GM12801 (cell line): Measurements from ENCODE around the gene LOXL1.

Experiments used
- CTCF ChIP-seq: IDR thresholded peaks from one replicate; pipeline ENCODE4 v1.5.1; 2011; ENCODE audit warnings: control low read depth; ENCODE audit not compliant: insufficient read length; ENCODE audit errors: extremely low read depth

Gene LOXL1

DNA sequence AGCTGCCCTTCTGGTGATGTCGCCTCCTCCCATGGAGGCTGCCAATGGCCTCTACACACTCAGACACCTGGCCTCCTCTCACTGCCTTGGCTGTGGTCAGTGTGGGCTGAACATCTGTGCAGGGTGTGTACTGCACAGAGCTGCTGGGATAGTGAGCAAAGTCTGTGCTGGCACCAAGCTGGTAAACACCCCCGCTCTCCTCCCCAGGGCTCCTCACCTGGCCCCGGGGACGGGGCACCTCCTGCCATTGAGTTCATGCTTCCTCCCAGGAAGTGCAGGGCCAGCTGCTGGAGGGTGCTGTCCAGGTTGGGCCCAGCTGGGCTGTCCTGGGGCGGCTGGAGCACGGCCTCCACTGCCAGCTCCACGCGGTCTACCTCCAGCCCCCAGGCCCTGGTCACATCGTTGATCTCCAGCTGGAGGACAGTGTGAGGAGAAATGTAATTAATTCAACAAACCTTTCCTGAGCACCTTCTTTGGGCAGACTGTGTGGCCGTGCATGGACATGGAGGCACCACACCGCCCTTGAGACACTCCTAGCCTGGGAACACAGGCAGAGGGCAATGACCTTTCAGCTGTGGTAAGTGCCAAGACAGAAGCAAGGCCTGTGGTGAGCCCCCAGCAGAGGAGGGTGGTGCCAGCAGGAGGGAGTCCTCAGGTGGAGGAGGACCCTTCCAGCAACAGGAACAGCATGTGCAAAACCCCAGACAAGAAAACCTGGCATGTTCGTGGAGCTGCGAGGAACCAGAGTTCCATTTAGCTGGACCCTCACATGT lies 59.0 kb downstream of the LOXL1 start:
- no peak for TF ChIP-seq CTCF

DNA sequence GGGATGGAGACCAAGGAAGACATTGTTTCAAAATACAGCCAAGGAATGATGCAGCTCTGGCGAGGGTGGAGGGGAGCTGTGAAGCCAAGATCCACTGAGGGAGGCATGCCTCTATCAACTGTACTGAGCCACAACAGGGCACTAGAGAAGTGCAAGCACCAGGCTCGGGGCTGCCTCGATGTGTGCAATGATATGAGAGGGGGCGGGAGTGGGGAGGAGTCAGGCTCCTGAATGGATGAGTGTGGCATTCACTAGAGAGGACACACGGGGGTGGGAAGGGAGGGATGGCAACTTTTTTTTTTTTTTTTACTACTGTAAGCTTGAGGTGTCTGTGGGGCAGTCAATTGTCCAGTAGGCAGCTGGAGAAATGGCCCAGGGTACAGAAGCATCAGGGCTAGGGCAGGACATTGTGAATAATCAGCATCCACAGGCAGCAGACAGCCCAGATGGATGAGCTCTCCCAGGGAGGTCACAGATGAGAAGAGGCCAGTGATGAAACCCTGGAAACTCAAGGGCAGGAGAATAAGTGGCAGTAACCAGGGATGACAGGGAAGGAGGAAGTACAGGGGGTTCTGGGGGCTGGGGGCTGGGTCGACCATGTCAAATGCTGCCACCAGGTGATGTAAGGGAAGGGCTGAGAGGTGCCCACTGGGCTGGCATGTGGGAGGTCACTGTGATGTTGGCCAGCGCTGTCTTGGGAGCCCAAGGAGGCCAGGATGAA lies 60.0 kb downstream of the LOXL1 start:
- no peak for TF ChIP-seq CTCF

DNA sequence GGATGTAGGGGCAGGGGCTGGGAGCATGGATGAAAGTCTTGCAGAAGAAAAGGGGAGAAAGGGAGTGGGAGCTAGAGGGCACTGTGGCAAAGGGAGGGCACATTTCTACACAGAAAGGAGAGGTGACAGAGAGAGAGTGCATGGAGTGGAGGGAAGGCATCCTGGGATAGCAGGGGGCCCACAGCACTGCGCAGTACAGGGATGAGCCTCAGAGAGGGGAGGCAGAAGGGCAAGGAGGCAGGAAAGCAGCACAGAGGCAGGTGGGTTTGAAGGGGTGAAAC lies 60.5 kb downstream of the LOXL1 start:
- no peak for TF ChIP-seq CTCF

DNA sequence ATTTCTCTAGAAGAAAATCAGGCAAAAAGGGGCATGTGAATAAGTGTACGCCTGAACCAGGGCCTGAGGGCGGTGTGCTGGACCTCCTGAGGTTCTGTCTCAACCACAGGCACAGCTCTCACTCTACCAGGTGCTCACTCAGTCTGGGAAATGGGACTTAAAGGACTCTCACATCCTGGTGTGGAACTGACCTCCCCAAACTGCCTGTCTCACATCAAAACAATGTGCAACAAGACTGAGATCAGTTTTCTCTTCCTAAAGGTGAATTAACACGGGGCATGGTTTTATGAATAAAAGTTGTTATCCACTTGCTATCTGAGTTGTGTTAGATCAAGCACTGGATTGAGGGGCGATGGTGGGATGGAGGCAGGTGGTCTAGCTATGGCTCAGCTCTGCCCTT lies 61.0 kb downstream of the LOXL1 start:
- no peak for TF ChIP-seq CTCF

DNA sequence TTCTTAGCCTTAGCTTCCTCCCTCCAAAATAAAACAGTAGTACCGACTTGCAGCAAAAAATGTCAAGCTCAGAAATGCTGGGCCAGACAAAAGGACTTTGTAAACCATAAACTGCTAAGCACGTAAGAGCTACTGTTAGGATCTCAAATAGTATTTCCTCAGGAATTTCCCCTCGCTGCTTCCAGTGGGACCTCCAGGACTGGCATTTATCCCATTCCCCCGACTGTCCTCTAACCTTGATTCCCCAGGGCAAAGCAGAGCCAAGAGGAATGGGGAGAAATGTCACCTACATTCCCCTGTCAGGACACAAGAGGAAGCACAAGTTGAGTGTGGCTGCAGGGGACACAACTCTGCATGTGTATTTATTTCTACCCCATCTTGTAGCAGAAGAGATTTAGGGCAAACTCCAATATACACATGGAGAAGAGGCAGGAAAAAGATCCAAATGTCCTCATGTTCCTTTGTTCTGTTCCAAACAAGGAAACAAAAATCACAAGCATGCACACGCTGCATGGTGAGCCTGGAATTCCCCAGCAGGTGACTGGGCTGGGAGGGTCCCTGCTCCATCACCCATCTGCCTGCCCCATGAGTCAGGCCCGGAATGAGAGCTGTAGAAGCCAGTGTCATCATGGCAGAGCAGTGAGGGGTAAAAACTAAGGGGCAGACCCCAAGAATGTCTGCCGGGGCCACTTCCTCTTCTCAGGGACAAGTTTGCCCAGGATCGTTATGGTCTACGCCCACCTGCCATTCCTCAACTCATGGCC lies 61.6 kb downstream of the LOXL1 start:
- TF ChIP-seq CTCF: no peak

DNA sequence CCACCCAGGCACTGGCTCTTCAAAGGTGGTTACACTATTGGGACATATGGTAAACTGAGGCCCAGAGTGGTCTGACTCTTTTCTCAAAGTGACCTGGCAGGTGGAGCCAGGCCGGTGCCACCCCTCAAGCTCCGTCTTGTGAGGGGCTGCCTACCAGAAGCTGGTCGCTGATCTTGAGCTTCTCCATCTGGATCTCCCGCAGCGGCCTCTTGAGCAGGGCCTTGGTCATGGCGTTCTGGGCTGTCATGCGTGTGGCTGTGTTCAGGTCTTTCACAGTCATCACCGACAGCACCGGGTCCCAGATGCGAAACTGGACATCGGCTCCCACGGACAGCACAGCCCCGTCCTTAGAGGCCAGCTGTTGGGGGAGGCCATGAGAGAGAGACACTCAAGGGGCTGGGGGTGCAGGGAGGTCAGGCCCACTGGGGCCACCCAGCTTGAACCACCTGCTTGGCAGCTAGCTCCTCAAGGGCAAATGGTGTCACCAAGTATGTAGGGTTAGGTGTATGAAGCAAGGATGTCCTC lies 62.2 kb downstream of the LOXL1 start:
- no peak for TF ChIP-seq CTCF
